ENCODE results near the gene MYADM. TPM values are rescaled to one million over a fixed set of nuclear protein-coding genes. Genes with fewer than 3 reads are reported as not detected.

MYADM gene
- total RNA-seq, 1 donor from 2014 or later: 48.7 TPM

DNA sequence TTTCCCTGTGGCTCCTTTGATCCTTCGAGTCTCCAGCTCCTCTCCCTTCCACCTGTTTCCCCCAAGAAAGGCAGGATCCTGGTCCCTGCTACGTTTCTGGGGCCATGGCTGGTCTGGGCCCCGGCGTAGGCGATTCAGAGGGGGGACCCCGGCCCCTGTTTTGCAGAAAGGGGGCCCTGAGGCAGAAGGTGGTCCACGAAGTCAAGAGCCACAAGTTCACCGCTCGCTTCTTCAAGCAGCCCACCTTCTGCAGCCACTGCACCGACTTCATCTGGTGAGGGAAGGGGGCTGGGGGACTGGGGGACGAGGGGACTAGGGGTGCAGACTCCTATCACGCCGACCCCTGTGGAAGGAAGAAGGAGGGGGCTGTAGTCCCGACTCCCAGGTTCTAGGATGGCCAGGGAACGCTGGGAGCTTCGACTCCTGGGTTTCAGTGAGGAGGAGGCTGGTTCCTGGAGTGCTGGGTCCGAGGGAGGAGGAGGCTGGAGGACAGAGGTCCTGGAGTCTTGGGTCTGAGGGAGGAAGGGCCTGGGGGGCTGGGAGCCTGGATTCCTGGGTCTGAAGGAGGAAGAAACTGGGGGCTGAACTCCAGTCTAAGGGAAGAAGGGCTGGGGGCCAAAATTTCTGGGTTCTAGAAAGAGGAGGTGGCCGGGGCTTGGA lies 14.8 kb downstream of the MYADM start:
- H3K4me3 ChIP-seq (ENCODE audit: low read depth, low read length): peak overlapping the region; percentile 46
- no peak for DNase-seq (ENCODE audit: low read depth)
- TF ChIP-seq, protein P1, sequence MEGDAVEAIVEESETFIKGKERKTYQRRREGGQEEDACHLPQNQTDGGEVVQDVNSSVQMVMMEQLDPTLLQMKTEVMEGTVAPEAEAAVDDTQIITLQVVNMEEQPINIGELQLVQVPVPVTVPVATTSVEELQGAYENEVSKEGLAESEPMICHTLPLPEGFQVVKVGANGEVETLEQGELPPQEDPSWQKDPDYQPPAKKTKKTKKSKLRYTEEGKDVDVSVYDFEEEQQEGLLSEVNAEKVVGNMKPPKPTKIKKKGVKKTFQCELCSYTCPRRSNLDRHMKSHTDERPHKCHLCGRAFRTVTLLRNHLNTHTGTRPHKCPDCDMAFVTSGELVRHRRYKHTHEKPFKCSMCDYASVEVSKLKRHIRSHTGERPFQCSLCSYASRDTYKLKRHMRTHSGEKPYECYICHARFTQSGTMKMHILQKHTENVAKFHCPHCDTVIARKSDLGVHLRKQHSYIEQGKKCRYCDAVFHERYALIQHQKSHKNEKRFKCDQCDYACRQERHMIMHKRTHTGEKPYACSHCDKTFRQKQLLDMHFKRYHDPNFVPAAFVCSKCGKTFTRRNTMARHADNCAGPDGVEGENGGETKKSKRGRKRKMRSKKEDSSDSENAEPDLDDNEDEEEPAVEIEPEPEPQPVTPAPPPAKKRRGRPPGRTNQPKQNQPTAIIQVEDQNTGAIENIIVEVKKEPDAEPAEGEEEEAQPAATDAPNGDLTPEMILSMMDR (conservative IDR thresholded peaks at IDR 0.05; ENCODE audit: low read depth, low read length): no peak

DNA sequence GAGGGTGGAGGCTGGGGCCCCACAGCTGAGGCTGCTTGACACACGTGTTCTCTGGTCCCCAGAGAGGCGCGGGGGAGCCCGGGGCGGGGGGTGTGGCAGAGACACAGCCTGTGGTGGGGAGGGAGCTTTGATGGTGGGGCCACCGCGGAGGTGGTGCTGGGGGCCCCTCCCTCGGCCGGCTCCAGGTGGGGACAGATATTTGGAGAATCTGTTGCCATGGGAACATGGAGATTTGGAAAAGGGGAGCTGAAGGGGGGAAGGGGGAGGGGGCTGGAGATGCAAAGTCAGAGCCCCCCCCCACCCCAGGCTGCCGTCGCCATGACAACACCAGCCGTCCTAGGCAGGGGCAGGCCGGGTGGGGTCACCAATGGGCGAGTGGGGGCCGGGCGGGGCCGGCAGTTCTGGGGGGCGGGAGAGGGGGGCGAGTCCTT lies 15.6 kb downstream of the MYADM start:
- no peak overlapping the region for H3K4me3 ChIP-seq (ENCODE audit: low read depth, low read length)
- no peak for DNase-seq (ENCODE audit: low read depth)
- TF ChIP-seq, protein P1 (conservative IDR thresholded peaks at IDR 0.05; ENCODE audit: low read depth, low read length): no peak

DNA sequence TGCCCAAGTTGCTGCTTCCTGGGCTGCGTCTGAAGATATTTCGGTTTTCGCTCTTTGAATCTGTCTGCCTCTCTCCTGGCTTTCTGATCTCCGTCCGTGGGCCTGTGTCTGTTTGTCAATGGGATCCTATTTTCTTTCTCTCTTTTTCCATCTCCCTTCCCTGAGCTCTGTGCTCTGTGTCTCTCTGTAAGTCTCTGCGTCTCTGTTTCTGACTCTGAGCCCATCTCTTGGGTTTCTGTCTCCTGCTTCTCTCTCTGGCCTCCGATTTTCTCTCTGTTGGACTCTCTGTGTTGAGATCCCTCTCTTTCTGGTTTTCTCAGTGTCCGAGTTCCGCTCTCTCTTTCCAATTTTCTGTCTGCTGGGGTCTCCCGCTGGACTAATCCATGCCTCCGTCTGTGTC lies 16.1 kb downstream of the MYADM start:
- no peak overlapping the region for H3K4me3 ChIP-seq (ENCODE audit: low read depth, low read length)
- DNase-seq (ENCODE audit: low read depth): no peak
- TF ChIP-seq, protein P1 (conservative IDR thresholded peaks at IDR 0.05; ENCODE audit: low read depth, low read length): no peak

DNA sequence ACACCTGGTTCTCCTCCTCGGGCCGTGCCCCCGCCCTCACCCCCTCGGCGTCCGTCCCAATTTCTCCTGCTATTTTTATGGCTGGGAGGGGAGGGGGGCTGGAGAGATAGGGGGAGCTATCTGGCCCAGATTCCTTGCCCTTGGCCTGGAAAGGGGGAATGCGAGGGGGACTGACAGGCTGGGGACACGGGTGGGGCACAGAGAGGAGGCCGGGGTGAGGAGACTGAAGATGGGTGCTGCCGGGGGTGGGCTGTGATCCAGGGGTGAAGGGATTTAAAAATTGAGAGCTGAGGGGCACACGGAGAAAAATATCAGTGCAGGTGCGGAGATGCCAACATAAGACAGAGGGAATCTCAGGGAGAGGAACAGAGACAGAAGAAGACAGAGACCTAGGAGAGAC lies 16.6 kb downstream of the MYADM start:
- no peak for DNase-seq (ENCODE audit: low read depth)
- TF ChIP-seq, protein P1 (conservative IDR thresholded peaks at IDR 0.05; ENCODE audit: low read depth, low read length): no peak

DNA sequence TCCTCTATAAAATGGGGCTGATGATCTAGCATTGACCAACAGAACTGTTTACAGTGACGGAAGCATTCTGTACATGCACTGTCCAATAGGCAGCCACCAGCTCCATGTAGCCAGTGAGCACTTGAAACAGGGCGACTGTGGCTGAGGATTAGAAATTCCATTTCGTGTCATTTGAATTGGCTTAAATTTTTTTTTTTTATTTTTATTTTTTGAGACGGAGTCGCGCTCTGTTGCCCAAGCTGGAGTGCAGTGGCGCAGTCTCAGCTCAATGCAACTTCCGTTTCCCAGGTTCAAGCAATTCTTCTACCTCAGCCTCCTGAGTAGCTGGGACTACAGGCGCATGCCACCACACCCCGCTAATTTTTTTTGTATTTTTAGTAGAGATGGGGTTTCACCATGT lies 17.4 kb downstream of the MYADM start:
- TF ChIP-seq, protein P1 (conservative IDR thresholded peaks at IDR 0.05; ENCODE audit: low read depth, low read length): no peak
- no peak overlapping the region for H3K4me3 ChIP-seq (ENCODE audit: low read depth, low read length)
- DNase-seq (ENCODE audit: low read depth): no peak

More for the DNA sequence above, 16.6 kb downstream of the MYADM start:
- H3K4me3 ChIP-seq (ENCODE audit: low read depth, low read length): no peak overlapping the region

DNA sequence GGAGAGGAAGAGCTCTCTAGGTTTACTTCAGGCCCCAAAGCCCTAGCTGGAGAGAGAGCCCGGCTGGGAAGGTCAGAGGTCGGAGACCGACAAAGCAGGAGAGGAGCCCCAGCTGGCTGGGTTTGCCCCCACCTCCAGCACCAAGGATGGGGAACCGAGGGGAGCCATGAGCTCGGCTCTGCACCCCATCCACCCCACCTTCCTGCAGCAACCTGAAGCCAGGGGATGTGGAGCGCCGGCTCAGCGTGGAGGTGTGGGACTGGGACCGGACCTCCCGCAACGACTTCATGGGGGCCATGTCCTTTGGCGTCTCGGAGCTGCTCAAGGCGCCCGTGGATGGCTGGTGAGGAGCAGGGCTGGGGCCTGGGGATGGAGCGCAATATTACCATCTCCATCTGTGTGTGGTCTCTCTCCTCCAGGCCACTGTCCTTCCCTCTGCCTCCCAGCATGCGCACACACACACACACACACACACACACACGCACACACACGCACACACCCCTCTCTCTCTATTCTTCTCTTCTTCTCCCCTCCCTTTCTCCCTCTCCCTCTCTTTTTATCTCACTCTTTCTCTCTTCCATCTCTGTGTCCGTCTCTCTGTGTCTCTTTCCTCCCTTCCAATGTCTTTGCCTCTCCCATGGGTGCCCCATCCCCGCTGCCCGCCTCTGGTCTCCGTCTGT lies 24.8 kb downstream of the MYADM start:
- TF ChIP-seq, protein P1 (conservative IDR thresholded peaks at IDR 0.05; ENCODE audit: low read depth, low read length): no peak
- DNase-seq (ENCODE audit: low read depth): no peak
- no peak overlapping the region for H3K4me3 ChIP-seq (ENCODE audit: low read depth, low read length)

DNA sequence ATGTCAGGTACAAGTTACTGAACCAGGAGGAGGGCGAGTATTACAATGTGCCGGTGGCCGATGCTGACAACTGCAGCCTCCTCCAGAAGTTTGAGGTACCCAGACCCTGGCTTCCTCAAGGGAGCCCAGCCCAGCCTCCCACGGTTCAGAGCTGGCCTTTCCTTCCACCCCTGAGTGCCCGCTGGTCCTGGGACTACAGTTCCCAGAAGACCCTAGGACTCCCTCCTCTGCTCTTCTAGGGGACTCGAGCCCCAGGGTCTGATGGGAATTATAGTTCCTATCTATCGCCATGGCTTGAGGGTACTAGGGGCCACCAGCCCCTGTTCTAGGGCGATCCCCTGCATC lies 25.3 kb downstream of the MYADM start:
- no peak for DNase-seq (ENCODE audit: low read depth)
- TF ChIP-seq, protein P1 (conservative IDR thresholded peaks at IDR 0.05; ENCODE audit: low read depth, low read length): no peak
- H3K4me3 ChIP-seq (ENCODE audit: low read depth, low read length): no peak overlapping the region
